HFF-Myc (cell line): ENCODE results near the gene TFEB.

Source experiments
- DNase-seq: peaks from one replicate; pipeline ENCODE4 v3.0.0-alpha.2; 2011; ENCODE audit warnings: low read depth; ENCODE audit errors: extremely low read depth
- H3K4me3 ChIP-seq: replicated peaks from 2 replicates; pipeline ENCODE4 v1.5.1; 2011; ENCODE audit warnings: low read depth, mild to moderate bottlenecking, control low read depth, low read length
- CTCF ChIP-seq: IDR thresholded peaks from 2 replicates; pipeline ENCODE4 v1.5.1; 2012; ENCODE audit warnings: mild to moderate bottlenecking, low read depth, low read length, control low read depth; ENCODE audit errors: missing control alignments

TFEB gene

DNA sequence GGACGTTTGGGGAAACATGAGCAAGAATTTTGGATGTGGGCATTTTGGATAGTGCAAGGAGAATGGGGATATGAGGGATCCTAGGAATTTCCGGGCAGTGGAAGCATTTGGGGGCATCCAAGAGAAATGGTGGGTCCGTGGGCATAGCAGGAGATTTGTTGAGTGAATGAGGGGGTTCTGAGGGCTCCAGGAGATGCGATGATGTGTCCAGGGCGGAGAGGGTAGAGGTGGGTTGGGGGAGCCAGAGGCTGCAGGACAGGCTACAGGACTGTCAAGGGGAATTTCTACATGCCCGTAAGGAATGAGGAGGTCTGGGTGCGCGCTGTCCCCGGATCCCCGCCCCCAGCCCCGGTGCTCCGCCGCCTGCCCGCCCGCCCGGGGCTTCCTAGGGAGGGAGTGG, 43.9 kb upstream of the TFEB start:
- no peak for DNase-seq
- TF ChIP-seq CTCF: no peak
- H3K4me3 ChIP-seq: peak overlapping the region; percentile 57

GRCh38 chr6:41778895-41779294, 43.5 kb upstream of the TFEB start:
- no peak for TF ChIP-seq CTCF
- H3K4me3 ChIP-seq: peak overlapping the region; percentile 57
- DNase-seq: no peak

DNA sequence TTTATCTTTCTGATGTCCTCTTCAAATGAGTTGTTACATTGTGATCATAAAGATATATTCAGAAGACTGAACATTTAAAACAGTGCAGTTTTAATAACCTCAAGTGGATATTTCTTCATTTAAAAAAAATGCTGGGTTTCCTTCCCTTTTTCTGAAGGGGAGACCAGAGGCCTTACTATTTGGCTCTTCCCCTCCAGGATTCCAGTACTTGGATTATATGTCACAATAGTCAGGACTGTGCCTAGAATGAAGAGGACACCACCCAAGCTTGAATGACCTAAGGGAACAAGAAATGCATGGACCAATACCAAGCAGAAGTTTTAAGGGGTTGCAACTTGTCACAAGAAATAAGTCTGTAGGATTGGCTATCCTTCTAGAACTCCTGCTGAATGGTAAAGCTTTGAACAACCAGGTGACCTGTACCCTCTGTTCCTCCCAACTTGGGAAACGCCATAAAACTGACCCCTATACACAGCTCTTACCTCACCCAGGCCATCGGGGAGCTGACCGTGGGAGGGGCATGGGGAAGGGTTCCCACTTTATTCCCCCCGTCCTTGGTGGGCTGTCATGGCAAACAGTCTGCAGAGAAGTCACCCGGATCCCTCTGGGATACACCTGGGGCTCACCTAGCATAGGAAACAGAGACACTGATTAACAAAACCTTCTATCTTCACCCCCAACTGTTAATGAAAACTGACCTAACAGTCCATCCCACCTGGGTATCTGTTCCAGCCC, 42.3 kb upstream of the TFEB start:
- no peak for TF ChIP-seq CTCF
- no peak for DNase-seq
- H3K4me3 ChIP-seq: no peak overlapping the region

DNA sequence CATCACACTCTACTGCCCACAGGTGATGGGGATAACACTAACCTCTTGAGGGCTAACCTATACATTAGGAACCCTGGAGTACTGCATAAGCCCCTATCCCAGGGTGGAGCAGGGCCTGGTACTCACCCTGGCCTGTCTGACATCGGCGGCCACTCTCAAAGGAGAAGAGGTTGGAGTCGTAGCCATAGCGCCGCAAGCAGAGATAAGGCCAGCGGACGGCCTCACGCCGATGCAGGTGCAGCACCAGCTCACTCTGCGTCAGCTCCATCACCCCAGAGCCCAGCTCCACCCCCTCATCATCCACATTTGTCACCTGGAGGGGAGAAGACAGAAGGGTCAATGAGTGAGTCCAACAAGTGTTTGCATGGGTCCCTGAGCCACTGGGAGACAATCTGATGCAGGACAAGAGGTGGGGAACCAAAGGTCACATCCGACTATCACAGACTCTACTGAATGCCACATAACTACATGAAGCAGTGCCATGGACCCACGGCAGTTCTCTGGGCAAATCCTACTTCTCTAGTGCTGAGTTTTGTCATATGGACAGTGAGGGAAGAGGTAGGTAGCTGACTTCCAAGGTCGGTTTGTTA, 40.0 kb upstream of the TFEB start:
- no peak overlapping the region for H3K4me3 ChIP-seq
- no peak for DNase-seq
- TF ChIP-seq CTCF: no peak

- no peak overlapping the region for H3K4me3 ChIP-seq
- DNase-seq: no peak
- no peak for TF ChIP-seq CTCF
Measured at GRCh38 chr6:41774841-41775240, 39.4 kb upstream of the TFEB start.

DNA sequence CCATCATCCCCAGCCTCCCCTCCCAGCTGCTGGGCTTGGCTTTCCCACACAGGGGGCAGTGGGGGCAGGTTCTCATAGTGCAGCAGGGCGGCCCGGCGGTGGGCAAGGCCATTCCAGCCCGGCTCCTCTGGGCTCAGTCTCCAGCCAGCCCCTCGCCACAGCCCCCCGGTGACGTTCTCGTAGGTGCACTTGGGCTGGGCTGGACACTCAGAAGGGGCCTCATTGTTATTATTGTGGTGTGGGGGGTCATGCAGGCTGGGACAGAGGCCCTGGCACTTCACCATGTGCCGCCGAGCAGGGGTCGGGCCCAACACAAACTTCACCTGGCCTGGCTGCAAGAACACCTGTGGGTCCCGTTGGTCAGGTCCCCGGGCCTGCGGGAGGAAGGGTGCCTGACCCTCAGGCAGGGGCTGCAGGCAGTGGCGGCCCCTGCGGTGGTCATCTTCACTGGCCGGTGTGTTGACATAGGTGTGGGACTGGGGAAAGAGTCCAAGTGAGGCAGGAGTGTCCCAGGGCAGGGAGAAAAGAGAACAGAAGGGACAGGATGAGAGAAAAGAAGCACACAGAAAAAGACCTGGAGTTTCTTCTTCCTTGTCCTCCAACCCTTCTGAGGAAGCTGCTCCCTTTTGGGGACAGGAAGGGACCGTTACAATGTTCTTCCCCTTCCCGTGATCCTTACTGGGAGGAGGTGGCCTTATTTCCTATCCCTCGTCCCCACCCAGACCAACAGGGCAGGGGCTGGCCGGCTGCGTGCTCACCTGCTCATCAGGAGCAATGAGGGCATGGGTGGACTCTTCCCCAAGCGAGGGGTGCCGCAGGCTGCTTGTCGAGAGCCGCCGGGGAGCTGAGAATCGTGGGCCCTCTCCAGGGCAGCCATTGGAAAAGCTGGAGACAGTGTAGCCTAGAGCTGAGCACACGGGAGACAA, 35.9 kb upstream of the TFEB start:
- no peak overlapping the region for H3K4me3 ChIP-seq
- no peak for DNase-seq
- no peak for TF ChIP-seq CTCF
